ENCODE data around the gene GREB1. TPM values are rescaled to one million over a fixed set of nuclear protein-coding genes. Genes with fewer than 3 reads are reported as not detected.

The GREB1 gene
- polyA plus RNA-seq, 1 experiment = 0.12 TPM

DNA sequence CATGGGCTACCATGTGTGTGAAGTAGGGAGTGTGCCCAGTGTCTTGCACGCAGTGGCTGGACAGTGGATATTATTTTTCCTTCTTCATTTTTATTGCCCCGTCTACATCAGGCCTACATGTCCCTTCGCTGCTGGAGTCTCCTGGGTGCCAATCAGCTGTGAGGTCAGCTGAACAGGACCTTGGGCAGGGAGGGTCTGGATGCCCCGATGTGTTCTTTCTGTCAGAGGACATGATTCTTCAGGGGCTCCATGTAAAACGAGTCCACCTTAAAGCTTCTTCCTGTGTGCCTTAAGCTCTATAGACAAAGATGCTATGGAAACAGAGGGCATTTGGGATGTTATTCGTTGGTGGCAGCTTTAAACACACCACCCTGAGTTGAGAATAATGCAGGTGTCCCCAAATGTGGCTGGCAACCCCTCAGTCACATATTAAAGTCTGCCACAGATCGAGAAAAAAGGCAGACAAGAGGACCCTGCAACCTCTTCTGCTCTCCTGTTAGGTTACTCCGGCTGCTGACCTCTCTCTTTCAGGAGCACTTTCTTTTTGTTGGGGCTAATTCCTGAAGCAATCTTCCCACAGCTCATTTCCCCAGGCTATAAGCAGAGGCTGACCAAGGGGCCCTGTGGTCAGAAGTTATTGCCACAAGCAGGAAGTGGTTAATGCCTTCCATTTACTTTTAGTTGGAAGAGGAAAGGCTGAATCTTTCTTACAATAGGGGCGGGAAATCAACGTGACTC lies 20.0 kb downstream of the GREB1 start:
- no peak for DNase-seq (ENCODE audit: low read depth, low spot score)
- Histone ChIP-seq H3K27me3 (ENCODE audit: control insufficient read depth, insufficient read depth, low read length) (peaks cover 38% of the 10 kb centered on the region), H3K9me3 (ENCODE audit: control insufficient read depth, insufficient read depth, low read length) (peaks cover 4% of the 10 kb centered on the region; the same call in 1 of the 2 replicates), H3K4me3 (ENCODE audit: low read depth, low read length) (no peak overlapping the region), H3K27ac (ENCODE audit: low read depth, low read length) (no peak overlapping the region)
- ChIA-PET POLR2A (no interaction called here), CTCF (interaction anchor here (0.6 kb wide), 1 partner anchor 232 kb away, joined by 8 read pairs; no protein-coding TSS in a partner anchor)
- TF ChIP-seq, protein P1, sequence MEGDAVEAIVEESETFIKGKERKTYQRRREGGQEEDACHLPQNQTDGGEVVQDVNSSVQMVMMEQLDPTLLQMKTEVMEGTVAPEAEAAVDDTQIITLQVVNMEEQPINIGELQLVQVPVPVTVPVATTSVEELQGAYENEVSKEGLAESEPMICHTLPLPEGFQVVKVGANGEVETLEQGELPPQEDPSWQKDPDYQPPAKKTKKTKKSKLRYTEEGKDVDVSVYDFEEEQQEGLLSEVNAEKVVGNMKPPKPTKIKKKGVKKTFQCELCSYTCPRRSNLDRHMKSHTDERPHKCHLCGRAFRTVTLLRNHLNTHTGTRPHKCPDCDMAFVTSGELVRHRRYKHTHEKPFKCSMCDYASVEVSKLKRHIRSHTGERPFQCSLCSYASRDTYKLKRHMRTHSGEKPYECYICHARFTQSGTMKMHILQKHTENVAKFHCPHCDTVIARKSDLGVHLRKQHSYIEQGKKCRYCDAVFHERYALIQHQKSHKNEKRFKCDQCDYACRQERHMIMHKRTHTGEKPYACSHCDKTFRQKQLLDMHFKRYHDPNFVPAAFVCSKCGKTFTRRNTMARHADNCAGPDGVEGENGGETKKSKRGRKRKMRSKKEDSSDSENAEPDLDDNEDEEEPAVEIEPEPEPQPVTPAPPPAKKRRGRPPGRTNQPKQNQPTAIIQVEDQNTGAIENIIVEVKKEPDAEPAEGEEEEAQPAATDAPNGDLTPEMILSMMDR (IDR thresholded peaks at IDR 0.05; ENCODE audit: low read depth, low read length) = no peak

DNA sequence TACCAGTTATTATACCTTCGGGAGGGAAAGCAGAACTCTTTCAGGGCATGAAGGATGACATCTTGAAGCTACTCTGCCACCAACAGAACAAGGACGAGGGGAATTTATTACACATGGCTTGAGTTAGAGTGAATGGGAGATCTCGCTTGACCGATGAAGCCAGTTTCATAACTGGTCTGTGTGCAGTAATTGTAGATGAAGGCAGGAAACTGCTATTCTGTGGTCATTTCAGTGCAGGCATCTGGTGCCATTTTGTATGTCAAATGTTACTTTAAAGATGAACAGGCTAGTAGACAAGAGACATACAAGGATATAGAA lies 20.5 kb downstream of the GREB1 start:
- Histone ChIP-seq H3K27me3 (ENCODE audit: control insufficient read depth, insufficient read depth, low read length) (peaks cover 43% of the 10 kb centered on the region), H3K9me3 (ENCODE audit: control insufficient read depth, insufficient read depth, low read length) (peaks cover 4% of the 10 kb centered on the region; the same call in 1 of the 2 replicates), H3K27ac (ENCODE audit: low read depth, low read length) (no peak overlapping the region), H3K4me3 (ENCODE audit: low read depth, low read length) (no peak overlapping the region)
- ChIA-PET POLR2A (no interaction called here), CTCF (interaction anchor here (3.8 kb wide), 1 partner anchor 28 kb away, joined by 15 read pairs; no protein-coding TSS in a partner anchor)
- DNase-seq (ENCODE audit: low read depth, low spot score) = no peak
- TF ChIP-seq, protein P1 (IDR thresholded peaks at IDR 0.05; ENCODE audit: low read depth, low read length) = no peak

DNA sequence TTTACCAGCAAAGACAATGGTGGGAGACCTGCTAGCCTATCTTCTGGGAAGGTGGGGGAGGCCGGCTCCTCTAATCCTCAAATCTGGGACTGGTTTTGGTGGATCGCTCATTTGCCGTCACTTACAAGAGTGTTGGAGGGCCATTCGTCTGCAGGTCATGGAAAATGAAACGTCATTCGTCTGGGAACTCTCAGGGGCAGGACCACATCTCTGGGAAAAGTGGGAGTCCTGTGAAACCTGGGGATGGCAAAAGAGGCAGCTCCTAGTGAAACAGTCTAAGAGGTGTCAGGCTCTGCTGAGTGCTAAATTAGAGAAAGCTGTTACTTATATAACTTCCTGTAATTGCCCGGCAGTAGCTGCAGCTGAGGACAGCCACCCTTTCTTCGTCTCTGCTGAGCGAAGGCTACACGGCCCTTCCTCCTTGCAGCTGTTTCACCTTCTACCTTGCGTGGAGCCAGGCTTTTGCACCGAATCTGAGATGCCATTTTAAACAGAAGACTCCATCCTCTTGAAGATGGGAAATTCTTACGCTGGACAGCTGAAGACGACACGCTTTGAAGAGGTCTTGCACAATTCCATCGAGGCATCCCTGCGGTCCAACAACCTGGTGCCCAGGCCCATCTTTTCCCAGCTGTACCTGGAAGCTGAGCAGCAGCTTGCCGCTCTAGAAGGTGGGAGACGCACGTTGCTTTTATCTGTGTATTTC lies 22.4 kb downstream of the GREB1 start:
- no peak for DNase-seq (ENCODE audit: low read depth, low spot score)
- peaks cover 49% of the 10 kb centered on the region for H3K27me3 ChIP-seq (ENCODE audit: control insufficient read depth, insufficient read depth, low read length)
- ChIA-PET CTCF (interaction anchor here (3.8 kb wide), 1 partner anchor 26 kb away, joined by 15 read pairs; no protein-coding TSS in a partner anchor), POLR2A (no interaction called here)
- TF ChIP-seq, protein P1 (IDR thresholded peaks at IDR 0.05; ENCODE audit: low read depth, low read length) = no peak
- H3K9me3 ChIP-seq (ENCODE audit: control insufficient read depth, insufficient read depth, low read length) = peaks cover 4% of the 10 kb centered on the region; the same call in 1 of the 2 replicates
- no peak overlapping the region for H3K27ac ChIP-seq (ENCODE audit: low read depth, low read length)
- no peak overlapping the region for H3K4me3 ChIP-seq (ENCODE audit: low read depth, low read length)

DNA sequence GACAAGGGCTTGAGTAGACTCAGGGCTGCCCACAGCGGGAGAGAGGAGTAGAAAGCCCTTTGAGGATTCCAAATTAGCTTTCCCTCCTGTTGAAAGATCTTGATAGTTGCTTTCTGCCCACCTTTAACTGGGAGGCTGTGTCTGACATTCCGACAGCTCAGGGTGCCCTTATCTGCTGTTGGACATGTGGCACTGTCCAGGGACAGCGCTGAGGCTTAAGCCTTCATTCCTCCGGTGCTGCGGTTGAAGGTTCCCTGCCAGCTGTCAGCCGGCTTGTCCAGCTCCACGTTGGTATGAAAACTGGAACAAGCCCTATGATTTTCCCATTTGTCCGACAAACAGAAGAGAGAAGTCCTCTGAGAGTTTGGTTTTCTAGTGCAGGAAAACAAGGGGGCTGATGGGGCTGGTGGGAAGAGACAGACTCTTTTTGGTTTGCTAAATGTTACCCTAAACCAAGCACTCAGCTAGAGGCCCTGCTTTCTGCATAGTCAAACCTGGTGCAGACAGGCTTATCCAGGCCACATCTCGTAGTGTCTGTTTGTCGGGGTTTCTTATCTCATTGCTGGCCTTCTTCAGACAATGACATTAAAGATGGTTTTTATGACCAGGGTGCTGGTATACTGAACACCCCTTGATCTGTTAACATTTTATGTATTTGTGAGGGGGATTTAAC lies 24.5 kb downstream of the GREB1 start:
- CTCF ChIA-PET = interaction anchor here (3.8 kb wide), 1 partner anchor 24 kb away, joined by 15 read pairs; no protein-coding TSS in a partner anchor
- POLR2A ChIA-PET = no interaction called here
- Histone ChIP-seq H3K4me3 (ENCODE audit: low read depth, low read length) (no peak overlapping the region), H3K27me3 (ENCODE audit: control insufficient read depth, insufficient read depth, low read length) (peaks cover 42% of the 10 kb centered on the region), H3K9me3 (ENCODE audit: control insufficient read depth, insufficient read depth, low read length) (no peaks in the 10 kb centered on the region), H3K27ac (ENCODE audit: low read depth, low read length) (no peak overlapping the region)
- TF ChIP-seq, protein P1 (IDR thresholded peaks at IDR 0.05; ENCODE audit: low read depth, low read length) = no peak
- no peak for DNase-seq (ENCODE audit: low read depth, low spot score)
